HG02884 (cell line): ENCODE results near the gene NTM.

Experiments used
- ATAC-seq: cut with Tn5 transposase; IDR thresholded peaks from one replicate; pipeline ENCODE4 v1.9.1; 2021; ENCODE audit warnings: mild to moderate bottlenecking, moderate library complexity; ENCODE audit not compliant: unreplicated experiment

NTM gene

GRCh38 chr11:131924457-131925201 is 554.2 kb downstream of the NTM start:
- no peak for ATAC-seq

GRCh38 chr11:131925829-131926228 is 555.4 kb downstream of the NTM start:
- ATAC-seq = no peak

GRCh38 chr11:131928992-131929391 is 558.6 kb downstream of the NTM start:
- ATAC-seq = no peak

GRCh38 chr11:131932584-131933325 is 562.3 kb downstream of the NTM start:
- ATAC-seq = no peak

GRCh38 chr11:131934006-131934405 is 563.6 kb downstream of the NTM start:
- no peak for ATAC-seq

- no peak for ATAC-seq
These were observed 567.9 kb downstream of the NTM start for GRCh38 chr11:131938351-131938751.

GRCh38 chr11:131940126-131940525 is 569.7 kb downstream of the NTM start:
- no peak for ATAC-seq

GRCh38 chr11:131942878-131943277 is 572.5 kb downstream of the NTM start:
- ATAC-seq = no peak

- no peak for ATAC-seq
These were observed 572.9 kb downstream of the NTM start for GRCh38 chr11:131943295-131943694.

- no peak for ATAC-seq
These were observed 574.3 kb downstream of the NTM start for GRCh38 chr11:131944736-131945135.

- no peak for ATAC-seq
These were observed 575.3 kb downstream of the NTM start for GRCh38 chr11:131945706-131946105.

GRCh38 chr11:131947511-131947910 is 577.1 kb downstream of the NTM start:
- ATAC-seq = no peak

- ATAC-seq = no peak
These were observed 580.7 kb downstream of the NTM start for GRCh38 chr11:131951121-131951520.

GRCh38 chr11:131954146-131954545 is 583.7 kb downstream of the NTM start:
- no peak for ATAC-seq

- ATAC-seq = no peak
These were observed 585.5 kb downstream of the NTM start for GRCh38 chr11:131955904-131956303.

- ATAC-seq = no peak
These were observed 586.8 kb downstream of the NTM start for GRCh38 chr11:131957201-131957600.

GRCh38 chr11:131957875-131958274 is 587.5 kb downstream of the NTM start:
- no peak for ATAC-seq

- no peak for ATAC-seq
These were observed 592.4 kb downstream of the NTM start for GRCh38 chr11:131962818-131963217.

GRCh38 chr11:131964698-131965483 is 594.5 kb downstream of the NTM start:
- no peak for ATAC-seq

- no peak for ATAC-seq
These were observed 595.1 kb downstream of the NTM start for GRCh38 chr11:131965504-131965903.

- ATAC-seq = no peak
These were observed 596.3 kb downstream of the NTM start for GRCh38 chr11:131966667-131967066.

- no peak for ATAC-seq
These were observed 598.8 kb downstream of the NTM start for GRCh38 chr11:131969261-131969660.
